GM10248 (cell line): ENCODE data around the gene NPFFR1.
A peak's percentile ranks its signal among the peaks of the same experiment; 100 is the strongest.

Source experiments
- CTCF ChIA-PET: fragments of 300-600 bp; sonication (Branson Sonifier 250); formaldehyde crosslinking; extraction: SDS; loops from one replicate; lab custom pipeline; 2021; ENCODE audit warnings: antibody characterized with exemption; lab: Yijun Ruan, JAX
- POLR2A ChIA-PET: fragments of 350-650 bp; sonication (Branson Sonifier 250); formaldehyde crosslinking; extraction: SDS; loops from one replicate; lab custom pipeline; 2020; ENCODE audit warnings: antibody characterized with exemption; lab: Yijun Ruan, JAX
- DNase-seq: peaks from one replicate; pipeline ENCODE4 v3.0.0; 2012; ENCODE audit errors: extremely low spot score
- TF ChIP-seq, protein P1 (sequence below): IDR thresholded peaks from 2 replicates; pipeline ENCODE4 v1.5.1; 2012; ENCODE audit warnings: mild to moderate bottlenecking, low read depth; ENCODE audit errors: extremely low read depth, missing control alignments, control extremely low read depth

The NPFFR1 gene

GRCh38 chr10:70328018-70328417, 44.2 kb upstream of the NPFFR1 start:
- ChIA-PET CTCF (interaction anchor here (0.9 kb wide), 1 partner anchor 14 kb away, joined by 3 read pairs; no protein-coding TSS in a partner anchor), POLR2A (no interaction called here)
- DNase-seq: no peak
- TF ChIP-seq, protein P1, sequence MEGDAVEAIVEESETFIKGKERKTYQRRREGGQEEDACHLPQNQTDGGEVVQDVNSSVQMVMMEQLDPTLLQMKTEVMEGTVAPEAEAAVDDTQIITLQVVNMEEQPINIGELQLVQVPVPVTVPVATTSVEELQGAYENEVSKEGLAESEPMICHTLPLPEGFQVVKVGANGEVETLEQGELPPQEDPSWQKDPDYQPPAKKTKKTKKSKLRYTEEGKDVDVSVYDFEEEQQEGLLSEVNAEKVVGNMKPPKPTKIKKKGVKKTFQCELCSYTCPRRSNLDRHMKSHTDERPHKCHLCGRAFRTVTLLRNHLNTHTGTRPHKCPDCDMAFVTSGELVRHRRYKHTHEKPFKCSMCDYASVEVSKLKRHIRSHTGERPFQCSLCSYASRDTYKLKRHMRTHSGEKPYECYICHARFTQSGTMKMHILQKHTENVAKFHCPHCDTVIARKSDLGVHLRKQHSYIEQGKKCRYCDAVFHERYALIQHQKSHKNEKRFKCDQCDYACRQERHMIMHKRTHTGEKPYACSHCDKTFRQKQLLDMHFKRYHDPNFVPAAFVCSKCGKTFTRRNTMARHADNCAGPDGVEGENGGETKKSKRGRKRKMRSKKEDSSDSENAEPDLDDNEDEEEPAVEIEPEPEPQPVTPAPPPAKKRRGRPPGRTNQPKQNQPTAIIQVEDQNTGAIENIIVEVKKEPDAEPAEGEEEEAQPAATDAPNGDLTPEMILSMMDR: no peak

DNA sequence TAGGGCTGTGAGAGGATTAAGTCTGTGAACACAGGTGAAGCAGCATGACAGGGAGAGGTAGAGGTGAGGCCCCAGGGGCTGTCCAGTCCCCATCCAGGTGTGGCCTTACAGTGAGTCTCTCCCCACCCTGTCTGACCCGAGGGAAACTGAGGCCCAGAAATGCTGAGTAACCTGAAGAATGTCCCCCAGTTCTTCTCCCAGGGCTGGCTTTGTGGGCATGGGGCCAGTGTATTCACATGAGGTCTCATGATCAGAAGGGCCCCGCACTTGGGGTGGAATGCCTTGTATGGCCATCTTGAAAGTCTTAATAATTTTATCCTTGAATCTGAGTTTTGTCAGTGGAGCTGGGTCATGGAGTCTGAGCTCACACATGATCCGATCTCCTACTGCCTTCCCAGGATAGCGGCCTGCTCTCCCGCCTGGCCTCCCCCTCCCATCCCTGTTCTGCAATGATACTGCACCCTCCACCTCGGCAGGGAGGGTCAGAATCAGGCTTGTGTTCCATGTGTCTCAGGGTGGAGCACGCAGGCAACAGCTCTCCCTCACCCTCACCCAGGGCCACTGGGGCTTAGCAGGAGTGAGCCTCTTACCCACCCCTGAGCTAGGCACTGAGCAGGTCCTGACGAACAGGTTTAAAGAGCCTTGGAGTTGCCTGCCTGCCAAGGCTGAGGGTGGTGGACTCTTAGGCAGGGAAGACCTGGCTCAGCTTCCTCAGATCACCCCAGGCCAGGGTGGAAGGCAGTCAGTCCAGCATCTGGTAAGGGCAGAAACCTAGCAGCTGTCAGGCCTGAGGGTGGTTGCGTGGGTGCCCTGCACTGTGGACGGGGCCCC, 41.4 kb upstream of the NPFFR1 start:
- TF ChIP-seq, protein P1: no peak
- POLR2A ChIA-PET: no interaction called here
- DNase-seq: no peak
- CTCF ChIA-PET: interaction anchor here (1.0 to 1.8 kb wide), 5 partner anchors 10 to 103 kb away, joined by 3 to 7 read pairs (median 5); no protein-coding TSS in a partner anchor

DNA sequence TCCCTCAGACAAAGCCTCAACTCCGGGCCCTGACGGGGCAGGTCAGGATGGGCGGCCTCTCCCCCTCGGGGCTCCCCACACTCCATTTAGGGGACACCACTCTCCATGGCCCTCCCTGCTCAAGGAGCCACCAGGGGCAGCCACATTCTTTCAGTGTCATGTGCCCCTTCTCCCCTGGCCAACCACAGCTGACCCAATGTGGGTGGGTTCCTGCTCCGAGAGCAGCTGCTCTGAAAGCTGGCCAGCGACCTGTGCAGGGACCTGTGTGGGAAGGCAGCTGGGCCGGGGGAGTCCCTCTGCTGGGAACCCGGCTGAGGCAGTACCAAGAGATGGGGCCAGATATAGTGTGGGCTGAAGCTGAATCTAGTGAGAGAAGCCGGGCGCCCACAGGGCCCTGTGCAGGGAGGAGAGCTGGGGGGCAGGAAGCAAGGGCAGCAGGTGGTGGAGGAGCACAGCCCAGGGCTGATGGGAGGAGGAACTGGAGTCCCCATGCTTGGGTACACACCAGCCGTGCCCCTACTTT, 40.6 kb upstream of the NPFFR1 start:
- peak; percentile 82 for DNase-seq
- TF ChIP-seq, protein P1: no peak
- CTCF ChIA-PET: interaction anchor here (1.0 to 1.8 kb wide), 5 partner anchors 22 to 103 kb away, joined by 3 to 7 read pairs (median 5); no protein-coding TSS in a partner anchor
- POLR2A ChIA-PET: no interaction called here

- DNase-seq: no peak
- TF ChIP-seq, protein P1: no peak
- CTCF ChIA-PET: interaction anchor here (1.0 kb wide), 1 partner anchor 23 kb away, joined by 3 read pairs; no protein-coding TSS in a partner anchor
- POLR2A ChIA-PET: no interaction called here
These were observed 40.0 kb upstream of the NPFFR1 start for GRCh38 chr10:70323697-70324338.

DNA sequence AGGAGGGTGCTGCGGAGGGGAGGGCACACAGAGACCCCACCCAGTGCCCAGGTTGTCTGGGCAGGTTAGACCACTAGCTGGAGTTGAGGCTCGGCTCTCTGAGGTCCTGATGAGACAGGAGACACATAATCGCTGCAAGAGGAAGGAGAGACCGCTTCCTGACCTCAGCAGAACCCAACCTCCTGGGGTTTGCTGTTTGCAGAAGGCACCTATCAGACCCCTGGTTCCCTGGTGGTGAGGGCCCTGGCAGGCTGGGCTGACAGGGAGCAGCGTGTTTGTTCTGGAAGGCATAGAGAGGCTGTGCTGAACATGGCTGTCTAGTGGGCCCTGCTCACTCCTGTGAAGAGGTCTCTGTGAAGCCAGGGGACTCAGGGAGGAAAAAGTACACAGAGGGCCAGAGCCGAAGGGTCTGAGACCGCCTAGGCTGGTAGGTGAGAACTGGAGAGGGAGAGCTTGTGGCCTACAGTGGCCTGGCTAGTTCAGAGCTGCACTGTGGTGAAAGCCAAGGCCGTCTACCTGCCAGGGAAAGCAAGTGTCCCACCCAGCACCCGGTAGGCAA, 39.4 kb upstream of the NPFFR1 start:
- TF ChIP-seq, protein P1: no peak

More for the DNA sequence above, 39.4 kb upstream of the NPFFR1 start:
- ChIA-PET CTCF (interaction anchor here (1.0 to 1.4 kb wide), 2 partner anchors 23 to 26 kb away, joined by 3 read pairs; no protein-coding TSS in a partner anchor), POLR2A (no interaction called here)
- no peak for DNase-seq
